GM13977 (cell line): Measurements from ENCODE around the gene MAST4.
A peak's percentile ranks its signal among the peaks of the same experiment; 100 is the strongest.
"Not testable (repeated sequence)": the region's sequence is repeated elsewhere in the genome, so short reads cannot be mapped to it uniquely, and the experiment has no call there.

Source experiments
- DNase-seq: peaks from one replicate; pipeline ENCODE4 v3.0.0; 2012; ENCODE audit warnings: low spot score
- in situ Hi-C: fragments of 300-500 bp; cut with MboI; formaldehyde crosslinking; loops from one replicate; pipeline ENCODE4 v1.12.0; 2022; ENCODE audit warnings: low sequenced_read_pairs, low pct_unique_long_range_greater_than_20kb, mixed read lengths, inconsistent platforms; ENCODE audit not compliant: unreplicated experiment
- TF ChIP-seq, protein P1 (sequence below): IDR thresholded peaks from 2 replicates; pipeline ENCODE4 v1.5.1; 2012; ENCODE audit warnings: mild to moderate bottlenecking, control low read depth; ENCODE audit not compliant: insufficient read depth; ENCODE audit errors: extremely low read depth, missing control alignments

MAST4 gene

DNA sequence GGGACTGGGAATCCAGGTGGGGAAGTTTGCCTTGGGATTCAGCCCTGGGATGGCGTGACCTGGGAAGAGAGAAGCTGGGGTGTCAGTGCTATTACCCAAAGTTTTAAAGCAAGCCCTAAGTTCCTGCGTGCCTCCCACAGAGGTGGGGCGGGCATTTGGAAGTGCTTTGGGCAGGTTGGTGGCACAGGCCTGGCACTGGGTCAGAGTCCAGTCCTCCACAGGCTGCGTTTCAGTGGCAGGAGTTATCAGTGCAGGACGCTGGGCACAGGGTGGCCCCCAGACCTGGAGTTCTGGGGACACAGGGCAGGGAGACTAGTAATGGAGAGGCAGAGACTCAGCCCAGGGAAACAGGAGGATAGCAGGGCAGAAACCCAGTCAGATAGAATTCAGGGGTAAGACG, 147.2 kb downstream of the MAST4 start:
- DNase-seq: no peak
- TF ChIP-seq, protein P1, sequence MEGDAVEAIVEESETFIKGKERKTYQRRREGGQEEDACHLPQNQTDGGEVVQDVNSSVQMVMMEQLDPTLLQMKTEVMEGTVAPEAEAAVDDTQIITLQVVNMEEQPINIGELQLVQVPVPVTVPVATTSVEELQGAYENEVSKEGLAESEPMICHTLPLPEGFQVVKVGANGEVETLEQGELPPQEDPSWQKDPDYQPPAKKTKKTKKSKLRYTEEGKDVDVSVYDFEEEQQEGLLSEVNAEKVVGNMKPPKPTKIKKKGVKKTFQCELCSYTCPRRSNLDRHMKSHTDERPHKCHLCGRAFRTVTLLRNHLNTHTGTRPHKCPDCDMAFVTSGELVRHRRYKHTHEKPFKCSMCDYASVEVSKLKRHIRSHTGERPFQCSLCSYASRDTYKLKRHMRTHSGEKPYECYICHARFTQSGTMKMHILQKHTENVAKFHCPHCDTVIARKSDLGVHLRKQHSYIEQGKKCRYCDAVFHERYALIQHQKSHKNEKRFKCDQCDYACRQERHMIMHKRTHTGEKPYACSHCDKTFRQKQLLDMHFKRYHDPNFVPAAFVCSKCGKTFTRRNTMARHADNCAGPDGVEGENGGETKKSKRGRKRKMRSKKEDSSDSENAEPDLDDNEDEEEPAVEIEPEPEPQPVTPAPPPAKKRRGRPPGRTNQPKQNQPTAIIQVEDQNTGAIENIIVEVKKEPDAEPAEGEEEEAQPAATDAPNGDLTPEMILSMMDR: no peak
- in situ Hi-C loops: no loop called here

DNA sequence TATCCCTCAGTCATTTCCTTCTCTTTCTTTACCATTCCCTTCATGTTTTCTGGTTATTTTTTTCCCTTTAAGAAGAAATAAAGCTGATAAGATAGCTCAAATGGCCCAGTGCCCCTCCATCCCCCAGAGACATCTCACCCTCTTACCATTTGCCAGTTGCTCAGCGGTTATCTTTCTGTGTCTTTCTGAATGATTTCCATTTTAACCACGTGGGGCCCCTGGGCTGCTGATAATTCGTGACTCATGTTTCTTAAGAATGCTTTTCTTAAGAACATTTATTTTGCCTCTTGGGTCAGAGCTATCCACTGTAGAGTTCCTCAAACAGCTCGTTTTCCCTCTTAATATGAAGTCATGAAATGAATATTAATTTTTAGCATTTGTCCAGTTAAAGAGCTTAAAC, 147.8 kb downstream of the MAST4 start:
- DNase-seq: no peak
- in situ Hi-C loops: no loop called here
- TF ChIP-seq, protein P1: no peak

DNA sequence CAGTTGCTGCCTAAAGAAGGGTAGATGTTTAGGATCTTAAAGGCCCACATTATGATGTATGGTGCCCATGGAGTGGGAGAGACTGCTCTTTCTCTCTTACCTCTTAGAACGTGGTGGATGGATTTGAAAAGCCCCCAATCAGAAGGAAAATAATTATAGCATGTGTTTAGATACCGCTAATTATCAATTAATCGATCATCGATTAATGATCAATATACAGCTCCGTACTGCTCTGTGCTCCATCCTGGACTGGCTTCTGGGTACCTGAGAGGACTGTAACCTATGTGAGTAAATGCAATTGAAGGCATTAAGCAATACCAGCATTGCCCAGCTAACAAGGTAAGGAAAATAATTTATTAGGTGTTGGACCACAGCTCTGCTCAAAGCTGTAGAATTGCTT, 149.1 kb downstream of the MAST4 start:
- in situ Hi-C loops: no loop called here
- no peak for DNase-seq
- TF ChIP-seq, protein P1: no peak

DNA sequence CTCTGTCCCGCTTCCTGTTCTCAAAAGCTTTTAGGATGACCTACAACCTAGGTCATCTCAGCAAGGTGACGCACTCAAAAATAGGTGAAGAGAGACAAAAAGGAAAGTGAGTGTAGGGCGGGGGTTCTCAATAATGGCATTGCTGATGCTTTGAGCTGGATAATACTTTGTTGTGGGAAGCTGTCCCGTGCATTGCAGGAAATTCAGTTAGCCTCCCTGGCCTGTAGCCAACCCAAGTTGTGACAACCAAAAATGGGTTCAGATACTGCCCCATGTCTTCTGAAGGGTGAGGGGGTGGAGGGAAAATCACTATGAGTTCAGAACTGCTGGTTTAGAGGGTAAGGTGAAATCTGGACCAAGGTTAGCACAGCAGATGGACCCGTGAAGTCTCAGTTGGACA, 151.4 kb downstream of the MAST4 start:
- TF ChIP-seq, protein P1: no peak
- DNase-seq: no peak
- in situ Hi-C loops: no loop called here

DNA sequence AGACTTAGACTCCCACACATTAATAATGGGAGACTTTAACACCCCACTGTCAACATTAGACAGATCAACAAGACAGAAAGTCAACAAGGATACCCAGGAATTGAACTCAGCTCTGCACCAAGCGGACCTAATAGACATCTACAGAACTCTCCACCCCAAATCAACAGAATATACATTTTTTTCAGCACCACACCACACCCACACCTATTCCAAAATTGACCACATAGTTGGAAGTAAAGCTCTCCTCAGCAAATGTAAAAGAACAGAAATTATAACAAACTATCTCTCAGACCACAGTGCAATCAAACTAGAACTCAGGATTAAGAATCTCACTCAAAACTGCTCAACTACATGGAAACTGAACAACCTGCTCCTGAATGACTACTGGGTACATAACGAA, 156.5 kb downstream of the MAST4 start:
- DNase-seq, in situ Hi-C loops: not testable (repeated sequence)

DNA sequence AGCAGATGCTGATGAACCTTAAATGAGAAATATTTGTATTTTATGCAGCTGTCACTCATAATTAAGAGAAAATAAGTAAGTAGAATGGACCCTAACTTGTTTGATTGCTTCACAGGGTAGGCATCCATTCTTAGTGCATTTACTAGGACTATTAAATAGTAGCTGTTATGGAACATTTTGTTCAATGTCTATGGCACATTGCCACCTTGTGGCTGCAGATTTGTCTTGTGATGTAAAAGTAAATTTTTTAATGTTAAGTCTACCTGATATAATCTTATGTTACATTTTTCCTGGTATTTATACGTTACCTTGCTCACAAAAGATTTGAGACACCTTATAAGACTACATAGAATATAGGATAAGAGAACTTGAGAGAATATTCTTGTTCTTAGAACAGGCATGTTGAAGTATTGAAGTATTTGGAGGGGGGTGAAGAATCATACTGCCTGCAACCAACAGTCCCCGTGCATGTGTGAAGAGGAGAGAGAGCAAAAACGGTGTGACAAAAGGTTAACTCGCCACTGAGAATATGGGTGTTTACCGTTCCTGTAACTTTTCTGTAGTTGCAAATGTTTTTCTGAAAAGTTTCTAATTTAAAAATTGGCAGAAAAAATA, 161.1 kb downstream of the MAST4 start:
- TF ChIP-seq, protein P1: peak; percentile 56
- in situ Hi-C loops: no loop called here
- peak; percentile 53 for DNase-seq

DNA sequence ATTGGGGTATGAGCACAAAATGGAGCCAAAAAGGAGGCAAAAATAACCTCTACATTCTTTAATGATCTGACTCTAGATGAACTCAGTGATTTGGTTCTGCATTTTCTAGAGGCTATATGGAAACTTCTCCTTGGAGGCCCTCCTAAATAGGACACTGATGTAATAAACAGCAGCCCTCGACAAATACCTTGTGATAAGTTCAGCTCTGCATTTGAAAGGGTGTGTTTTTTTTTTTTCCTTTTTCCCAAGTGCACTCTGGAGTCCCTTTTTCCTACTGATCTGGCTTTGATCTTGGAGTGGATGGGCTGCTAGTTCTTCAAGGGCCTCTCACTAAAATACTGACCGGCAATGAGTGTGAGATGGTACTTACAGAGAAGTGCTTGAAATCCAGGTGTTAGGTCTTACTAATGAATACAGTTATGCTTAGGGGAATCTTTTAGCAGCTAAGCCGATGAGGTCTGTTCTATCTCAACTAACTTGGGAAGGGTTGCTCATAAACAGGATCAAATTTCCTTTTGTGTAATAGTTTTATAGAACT, 161.7 kb downstream of the MAST4 start:
- in situ Hi-C loops: no loop called here
- TF ChIP-seq, protein P1: no peak
- DNase-seq: no peak
